Tongue (tissue), 2 donors: ENCODE data around the gene PROB1. TPM values are rescaled to one million over a fixed set of nuclear protein-coding genes. Genes with fewer than 3 reads are reported as not detected.
"Not testable (repeated sequence)": the region's sequence is repeated elsewhere in the genome, so short reads cannot be mapped to it uniquely, and the experiment has no call there.

Experiments used
- DNase-seq: peaks from one replicate; pipeline ENCODE4 v3.0.0-alpha.2; 2015
- total RNA-seq: library from RNA; depleted of rRNA; stranded (reverse); fragments of >200 nt; gene quantifications from one replicate; pipeline ENCODE4 v1.2.3, GENCODE V29; 2014

PROB1 gene
- total RNA-seq, 1 donor from 2014 or later = 30.6 TPM

DNA sequence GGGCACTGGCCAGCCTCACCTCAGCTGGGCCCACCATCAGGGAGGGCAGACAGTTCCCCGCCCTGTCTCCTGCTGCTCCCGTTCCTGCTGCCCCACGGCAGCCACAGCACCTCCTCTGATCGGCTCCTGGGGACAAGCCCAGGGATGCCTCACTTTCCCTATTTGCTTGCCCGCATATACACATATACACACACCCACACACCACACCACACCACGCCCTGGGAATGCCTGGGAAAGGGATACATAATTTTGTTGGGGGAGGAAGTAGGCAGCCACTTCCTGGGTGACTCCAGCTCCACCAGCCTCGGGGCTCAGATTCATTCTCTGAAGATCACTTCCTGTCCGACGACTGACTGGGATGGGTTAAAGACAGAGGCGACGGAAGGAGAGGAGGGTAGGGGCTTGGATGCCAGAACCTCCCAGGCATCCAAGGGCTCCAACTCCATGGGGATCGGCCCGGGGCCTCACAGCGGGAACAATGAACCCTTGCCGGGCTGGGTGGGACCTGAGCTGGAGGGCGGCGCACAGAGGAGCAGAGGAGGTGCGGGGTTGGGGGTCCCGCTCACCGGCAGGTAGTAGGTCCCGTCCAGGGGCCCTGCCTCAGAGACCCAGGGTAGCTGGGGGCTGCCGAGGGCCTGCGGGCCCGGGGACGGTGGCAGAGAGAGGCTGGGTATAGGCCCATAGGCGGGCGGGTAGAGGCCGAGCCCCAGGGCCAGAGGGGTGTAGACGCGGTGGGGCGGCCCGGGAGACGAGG is 3.2 kb downstream of the PROB1 start:
- DNase-seq = no peak

DNA sequence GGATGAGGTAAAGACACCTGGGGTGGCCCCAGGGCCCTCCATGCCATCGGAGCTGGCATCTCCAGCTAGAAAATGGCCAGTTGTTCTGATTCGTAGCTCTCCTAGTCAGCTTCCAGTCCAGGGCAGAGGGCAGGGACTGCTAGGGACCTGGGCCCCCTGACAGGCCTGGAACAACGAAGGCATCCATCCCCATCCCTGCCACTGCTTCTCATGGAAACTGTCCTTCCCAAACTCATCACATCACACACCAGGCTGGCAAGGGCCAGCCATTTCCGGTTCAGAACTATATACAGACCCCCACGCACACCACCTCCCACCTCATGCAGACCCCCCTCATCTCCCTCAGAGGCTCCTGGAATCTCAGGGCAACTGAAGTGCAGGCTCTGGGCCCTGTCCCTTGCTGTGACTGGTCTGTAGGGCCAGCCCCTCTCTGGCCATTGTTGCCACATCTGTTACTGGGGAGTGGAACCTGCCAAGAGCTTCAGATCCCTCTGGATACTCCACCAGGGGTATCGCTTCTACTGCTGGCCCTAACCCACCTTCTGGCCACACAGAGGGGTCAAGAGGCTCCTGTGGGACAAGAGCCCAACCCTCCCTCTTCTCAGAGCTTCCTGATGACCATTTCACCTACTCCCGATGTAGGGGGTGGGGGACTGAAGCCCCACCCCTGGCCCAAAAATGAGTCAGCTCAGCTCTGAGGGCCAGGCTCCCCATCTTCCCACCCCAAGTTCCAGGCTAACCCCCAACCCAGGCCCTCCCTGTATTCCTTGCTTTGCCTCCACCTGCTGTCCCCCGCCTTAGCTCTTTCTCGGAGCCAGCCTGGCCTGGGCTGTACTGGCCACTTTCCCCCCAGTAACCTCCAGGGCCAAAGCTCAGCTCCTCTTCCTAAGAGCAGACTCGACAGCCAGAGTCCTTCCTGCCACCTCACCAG is 4.0 kb downstream of the PROB1 start:
- no peak for DNase-seq

DNA sequence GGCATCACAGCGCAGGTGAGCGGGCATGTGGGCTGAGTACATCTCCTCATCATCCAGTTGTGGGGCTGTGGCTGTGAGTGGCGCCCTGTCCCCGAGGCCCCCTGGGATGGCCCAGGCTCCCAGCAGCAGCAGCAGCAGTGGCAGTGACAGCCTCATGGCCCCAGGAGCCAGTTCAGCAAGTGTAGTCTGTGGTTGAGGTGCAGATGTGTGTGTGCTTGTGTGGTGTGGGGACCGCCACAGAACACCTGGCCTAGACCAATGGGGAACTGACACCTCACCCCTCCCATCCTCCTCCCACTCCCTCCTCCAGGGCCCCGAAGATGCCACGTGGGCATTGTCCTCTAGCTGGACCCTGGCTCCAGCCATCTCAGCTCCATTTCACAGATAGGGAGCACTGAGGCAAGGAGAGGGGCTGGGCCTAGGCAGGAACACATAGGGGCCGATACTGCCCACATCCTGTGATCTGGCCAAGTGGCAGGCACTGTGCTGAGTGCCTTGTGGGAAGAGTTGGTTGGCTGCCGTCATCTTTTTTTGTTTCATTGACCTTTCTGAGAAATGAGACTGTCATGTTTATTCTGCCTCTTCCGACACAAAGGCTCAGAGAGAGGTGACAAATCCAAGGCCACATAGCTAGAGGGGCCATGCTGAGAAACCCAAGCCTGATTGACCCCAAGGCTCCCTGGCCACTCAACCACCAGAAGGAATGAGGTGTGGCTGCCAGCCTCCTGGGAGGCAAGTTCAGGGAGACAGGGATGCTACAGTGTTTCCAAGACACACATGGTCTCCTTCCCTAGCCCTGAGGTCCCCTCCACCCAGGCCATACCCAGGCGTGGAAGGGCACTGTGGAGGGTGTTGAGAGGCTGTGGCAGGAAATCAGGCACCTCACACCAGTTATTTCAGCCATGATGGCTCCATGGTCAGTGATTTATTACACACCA is 4.9 kb downstream of the PROB1 start, which contains the start of gene MZB1:
MZB1 (minus strand) TSS at position 213 of the 938 bp plus-strand sequence; CDS start at position 156, 57 bp downstream.
- no peak for DNase-seq

DNA sequence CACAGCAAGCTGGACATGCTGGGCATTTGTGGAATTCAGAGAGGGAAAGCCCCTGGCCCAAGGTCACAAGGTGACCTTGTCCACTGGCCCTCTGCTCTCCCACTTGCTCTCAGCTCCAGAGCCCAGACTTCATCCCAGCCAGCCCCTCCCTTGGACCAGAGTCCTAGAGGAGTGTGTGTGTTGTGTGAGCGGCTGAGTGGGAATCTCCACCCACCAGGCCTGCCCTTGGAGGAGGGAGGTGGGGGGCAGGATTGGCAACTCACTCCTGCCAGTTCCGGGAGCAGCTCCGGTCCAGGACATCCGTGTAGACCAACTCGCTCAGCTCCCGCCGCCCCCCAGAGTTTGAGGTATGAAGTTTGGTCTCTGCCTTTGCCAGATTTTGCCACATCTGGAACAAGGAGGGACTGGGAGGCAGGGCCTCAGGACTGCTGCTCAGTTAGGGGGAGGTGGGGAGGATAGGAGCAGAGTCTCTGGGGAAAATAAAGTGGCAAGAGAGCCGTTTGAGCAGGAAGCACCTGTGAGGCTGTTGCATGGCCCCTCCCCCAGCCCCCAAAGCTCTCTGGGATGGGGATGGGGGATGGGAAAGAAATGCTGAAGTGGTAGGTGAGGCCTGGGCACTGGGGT is 6.6 kb downstream of the PROB1 start:
- DNase-seq = peak; percentile 25

DNA sequence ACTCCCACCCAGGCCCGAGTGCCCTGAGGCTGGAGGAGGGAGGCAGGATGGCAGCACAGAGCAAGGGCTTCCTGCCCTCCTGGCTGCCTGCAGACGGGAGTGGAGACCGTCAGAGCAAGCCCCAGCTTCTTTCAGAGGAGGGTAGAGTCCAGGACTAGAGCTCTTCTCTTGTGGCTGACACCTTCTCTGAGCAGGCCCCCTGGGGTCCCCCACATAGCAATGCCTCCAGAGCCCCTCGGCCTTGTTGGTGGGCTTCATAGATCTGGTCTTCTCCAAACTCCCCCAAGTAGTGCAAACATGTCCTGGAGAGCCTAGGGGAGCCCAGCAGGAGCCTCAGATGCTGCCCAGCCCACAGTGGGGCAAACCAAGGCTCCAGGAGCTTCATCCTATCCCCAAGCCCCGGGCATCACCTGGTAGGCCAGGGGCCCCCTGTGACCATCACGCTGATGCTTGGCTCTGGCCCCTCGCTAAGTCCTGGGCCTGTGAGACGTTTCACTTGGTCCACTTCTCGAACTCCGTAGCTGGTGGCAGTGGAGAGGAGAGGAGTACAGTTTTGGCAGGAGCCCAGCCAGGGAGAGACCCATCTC is 7.2 kb downstream of the PROB1 start:
- no peak for DNase-seq

DNA sequence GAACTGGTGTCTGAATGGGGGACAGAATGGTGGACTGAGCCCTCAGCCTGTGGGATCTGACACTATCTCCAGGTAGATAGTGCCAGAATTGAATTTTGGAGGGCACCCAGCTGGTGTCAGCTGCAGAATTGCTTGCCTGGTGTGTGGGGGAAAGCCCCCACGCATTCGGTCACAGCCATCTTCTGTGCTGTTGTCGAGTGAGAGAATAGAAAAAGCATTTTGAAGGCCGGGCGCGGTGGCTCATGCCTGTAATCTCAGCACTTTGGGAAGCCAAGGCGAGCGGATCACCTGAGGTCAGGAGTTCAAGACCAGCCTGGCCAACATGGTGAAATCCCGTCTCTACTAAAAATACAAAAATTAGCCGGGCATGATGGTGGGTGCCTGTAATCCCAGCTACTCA is 7.9 kb downstream of the PROB1 start:
- DNase-seq = not testable (repeated sequence)

DNA sequence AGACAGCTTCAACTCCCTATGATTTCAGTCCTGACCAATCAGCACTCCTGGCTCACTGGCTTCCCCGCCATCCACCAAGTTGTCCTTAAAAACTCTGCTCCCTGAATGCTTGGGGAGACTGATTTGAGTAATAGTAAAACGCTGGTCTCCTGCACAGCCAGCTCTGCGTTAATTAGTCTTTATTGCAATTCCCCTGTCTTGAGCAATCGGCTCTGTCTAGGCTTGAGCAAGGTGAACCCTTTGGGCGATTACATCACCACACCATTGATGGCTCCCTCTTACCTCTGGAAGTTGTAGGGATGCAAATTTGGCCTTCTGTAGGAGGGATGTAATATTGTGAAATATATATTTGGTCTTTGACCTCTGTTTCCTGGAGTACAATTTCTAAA is 8.9 kb downstream of the PROB1 start:
- DNase-seq = no peak

DNA sequence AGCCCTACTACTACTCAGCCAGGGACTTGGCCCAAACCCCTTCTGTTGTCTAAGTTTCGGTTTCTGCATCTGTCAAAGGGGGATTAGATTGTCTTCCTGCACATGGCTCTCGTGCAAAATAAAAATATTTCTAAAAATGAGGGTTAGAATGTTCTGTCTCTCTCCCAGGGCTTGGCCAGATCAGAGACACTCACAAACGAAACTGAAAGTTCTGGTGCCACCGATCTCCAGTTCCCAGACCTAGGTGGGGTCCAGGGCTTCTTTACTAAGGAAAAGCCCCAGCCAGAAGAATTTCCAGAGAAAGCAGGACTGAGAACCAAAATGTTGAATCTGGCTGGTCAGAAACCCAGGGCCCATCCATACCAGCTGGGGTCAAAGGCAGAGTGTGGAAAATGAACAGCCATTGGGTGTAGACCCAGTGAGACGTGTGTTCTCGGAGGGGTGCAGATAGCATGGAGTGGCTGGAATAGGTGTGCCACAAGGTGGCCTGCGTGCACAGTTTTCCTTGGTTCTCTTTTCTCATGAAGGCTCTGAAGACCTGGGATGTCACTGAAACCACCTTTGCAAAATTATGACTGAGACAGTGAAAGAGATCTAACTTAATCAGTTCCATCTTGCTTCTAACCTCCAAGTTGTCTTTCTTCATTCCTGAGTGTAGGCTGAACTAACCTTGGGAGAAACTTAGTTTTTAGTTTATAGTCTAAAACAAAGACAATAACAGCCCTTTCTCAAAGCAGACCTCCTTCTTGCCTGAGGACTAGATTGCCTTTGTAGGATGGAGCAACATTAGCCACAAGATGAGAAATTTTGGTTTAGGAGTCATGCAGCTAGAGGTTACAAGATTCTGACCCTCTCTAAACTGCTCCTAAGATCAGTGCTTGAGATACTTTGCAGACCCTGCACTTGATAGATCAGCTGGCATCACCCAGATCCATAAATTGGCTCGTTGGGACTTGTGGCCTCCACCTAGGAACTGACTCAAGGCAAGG is 9.5 kb downstream of the PROB1 start:
- DNase-seq = no peak

DNA sequence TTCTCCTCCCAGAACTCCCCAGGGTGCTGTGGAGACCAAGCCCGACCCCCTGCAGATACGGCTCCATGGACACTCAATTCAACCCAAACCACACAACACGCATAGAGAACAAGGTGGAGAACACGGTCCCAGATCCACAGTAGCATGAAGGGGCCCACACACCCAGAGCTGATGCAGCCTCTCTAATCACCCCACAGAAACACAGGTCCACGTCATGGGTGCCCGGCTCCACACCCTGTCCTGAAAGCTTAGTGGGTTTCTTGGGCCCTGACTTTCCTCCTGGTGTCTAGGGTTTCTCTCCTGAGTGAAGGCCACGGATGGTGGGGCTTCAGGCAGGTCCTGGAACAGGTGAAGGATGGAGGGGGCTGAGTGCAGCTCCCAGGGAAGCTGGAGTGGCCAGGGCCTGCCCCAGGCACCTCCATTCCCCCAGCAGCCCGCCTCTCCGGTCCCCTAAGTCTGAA is 10.3 kb downstream of the PROB1 start:
- no peak for DNase-seq

DNA sequence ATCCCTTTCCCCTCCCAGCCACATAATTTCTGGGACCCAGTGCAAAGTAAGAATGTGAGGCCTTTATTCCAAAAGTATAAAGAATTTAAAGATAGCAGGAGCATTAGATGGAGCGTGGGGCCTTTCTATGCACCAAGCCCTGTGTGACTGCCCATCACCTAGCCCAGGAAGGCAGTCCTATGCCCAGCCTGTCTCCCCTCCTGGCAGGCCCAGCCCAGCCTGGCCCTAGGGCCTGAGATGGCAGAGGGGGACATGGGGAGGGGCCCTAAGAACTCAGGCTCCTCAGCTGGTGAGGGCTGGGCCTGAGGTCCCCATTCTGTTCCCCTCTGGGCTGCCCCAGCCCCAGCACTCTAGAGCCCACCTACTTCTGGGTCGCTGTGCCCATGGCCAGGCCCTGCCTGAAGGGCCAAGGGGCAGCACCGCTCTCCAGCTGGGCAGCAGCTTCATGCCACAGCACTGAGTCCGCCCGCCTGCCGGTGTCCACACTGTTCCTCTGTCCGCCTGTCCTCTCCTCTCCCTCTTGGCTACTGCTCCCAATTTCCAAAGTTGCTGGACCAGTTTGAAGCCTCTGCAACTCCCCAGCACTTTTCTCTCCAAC is 10.8 kb downstream of the PROB1 start:
- DNase-seq = no peak

DNA sequence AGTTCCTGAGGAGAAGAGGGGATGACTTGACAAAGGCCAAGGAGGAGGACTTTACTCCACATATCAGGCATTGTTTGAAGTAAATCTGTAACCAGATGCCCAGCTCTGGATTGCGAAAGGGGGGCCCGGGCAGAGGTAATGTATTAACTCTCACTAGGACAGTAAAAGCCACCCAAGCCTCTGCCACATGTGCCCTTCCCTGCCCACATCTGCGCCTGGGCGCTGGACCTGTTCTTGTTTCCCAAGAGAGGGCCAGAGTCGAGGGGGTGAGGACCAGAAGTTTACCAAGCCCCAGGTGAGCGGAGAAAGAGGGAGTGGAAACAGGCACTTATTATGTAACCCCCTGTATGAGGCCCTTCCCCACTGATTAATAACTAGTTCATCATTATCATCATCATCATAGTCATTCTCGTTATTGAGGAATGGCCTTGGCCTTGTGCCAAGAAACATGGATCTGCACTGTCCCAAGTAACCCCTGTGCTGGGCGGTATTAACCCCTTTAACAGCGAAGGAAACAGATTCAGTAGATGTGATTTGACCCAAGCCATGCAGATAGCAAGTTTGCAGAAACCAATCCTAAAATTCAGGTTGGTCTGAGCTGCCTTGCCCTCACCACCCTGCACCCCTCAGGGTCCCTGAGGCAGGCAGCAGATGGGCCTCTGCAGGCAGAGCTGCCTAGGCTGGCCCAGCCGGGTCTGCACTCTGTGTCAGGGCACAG is 11.5 kb downstream of the PROB1 start, which contains the start of gene SLC23A1:
SLC23A1 (minus strand) TSS at position 23 of the 718 bp plus-strand sequence. CDS start 44 bp downstream, outside the sequence.
- no peak for DNase-seq

DNA sequence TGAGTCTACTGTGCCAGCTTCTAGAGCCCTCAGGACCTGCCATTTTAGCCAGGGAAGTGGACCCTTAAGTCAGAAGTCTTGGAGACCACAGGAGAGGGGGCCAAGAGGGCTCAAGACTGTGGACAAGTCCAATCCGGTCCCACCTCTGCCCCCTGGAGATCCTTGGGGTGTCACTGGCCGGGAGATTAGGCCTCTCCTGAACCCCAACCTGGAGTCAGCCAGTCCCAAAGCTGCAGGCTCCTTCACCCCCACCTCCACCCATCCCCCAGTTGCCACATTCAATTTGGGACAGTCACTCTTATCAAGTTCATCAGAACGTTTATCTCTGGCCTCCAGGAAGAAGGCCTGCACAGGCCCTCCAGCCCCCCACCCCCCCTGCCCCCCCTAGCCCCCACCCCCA is 12.1 kb downstream of the PROB1 start:
- no peak for DNase-seq

DNA sequence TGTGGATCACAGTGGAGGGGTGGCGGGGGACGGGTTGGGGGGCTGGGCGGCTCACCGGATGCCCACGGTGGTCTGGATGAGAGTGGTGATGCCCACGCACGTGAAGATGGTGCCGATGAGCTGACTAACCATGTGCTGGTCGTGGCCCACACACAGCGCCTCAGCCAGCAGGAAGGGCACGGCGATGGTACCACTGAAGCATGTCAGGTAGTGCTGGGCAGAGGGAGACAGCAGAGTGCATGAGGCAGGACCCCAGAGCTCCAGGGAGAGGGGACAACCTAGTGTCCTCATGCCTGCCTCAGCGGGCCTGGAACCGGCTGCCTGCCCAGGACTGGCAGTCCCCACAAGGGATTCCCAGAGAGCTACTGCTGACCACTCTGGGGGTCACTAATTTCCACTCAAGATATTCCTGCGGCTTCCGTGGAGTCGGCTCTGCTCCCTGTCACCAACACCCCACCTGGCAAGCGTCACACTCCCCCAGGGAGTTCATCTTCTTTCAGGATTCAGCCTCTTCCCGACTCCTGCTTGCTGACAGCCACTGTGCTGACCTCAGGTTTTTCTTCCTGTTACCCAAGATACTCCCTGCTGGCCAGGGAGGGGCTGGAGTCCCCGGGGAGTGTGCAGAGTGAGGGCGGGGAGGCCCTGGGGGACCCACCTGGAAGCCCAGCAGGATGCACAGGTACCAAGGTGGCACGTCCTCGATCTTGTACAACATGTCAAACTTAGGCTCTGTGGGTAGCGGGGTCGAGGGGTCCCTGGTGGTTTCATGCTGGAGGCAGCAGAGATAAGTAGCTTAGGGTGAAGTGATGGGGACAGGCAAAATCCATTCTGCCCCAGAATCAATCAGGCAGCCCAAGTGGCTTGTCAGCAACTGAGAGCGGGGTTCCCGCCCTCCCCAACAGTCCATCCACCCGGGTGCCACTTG is 12.8 kb downstream of the PROB1 start:
- no peak for DNase-seq

DNA sequence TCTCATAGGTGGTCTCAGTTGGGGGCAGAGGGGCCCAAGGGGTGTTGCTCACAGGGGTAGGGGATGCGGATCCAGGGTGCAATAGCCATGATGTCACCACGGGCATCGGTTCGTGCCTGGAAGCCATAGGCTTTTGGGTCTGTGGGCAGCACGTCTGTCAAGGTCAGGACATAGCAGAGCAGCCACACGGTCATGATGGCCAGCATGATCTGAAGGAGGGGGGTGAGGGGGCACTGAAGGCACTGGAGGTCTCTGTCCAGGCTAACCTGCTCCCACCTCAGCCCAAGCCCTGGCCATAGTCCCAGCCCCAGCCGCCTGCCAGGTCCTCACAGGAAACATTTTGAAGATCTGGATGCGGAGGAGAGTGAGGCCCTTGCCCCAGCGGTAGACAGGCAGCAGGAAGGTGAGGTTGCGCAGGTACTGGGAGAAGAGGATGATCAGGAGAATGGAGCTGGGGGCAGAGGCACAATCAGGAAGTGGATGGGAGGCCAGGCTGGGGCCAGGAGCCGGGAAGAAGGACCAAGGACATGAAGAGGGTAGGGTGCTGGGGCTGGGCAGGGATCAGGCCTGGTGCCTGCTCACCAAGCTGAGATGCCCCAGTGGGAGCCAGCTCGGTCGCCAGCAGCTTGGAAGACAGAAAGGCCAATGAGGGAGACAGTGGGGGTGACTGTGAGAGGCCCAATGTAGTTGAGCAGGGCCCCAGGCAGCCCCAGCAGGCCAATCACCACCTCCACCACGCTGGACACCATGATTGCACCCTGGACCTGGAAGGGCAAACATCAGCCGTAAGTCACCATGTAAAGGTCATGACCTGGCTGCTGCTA is 15.1 kb downstream of the PROB1 start:
- DNase-seq = no peak

DNA sequence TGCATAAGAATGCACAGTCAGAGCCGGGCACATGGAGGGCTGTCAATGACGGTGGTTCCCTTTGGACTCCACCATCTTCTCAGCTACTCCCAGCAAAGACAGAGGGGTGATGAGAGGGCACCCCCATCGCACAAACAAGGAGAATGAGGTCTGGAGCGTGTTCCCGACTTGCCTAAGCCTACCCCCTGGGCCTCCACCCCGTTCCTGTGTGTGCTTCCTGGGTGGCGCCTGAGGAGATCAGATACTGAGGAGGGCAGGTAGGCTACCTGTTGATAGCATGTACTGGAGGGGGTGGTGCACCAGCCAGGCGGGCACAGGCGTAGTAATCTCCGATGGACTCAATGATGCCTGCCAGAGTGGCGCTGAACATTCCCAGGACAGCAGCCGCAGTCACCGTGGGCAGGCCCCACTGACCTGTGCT is 16.0 kb downstream of the PROB1 start:
- no peak for DNase-seq

DNA sequence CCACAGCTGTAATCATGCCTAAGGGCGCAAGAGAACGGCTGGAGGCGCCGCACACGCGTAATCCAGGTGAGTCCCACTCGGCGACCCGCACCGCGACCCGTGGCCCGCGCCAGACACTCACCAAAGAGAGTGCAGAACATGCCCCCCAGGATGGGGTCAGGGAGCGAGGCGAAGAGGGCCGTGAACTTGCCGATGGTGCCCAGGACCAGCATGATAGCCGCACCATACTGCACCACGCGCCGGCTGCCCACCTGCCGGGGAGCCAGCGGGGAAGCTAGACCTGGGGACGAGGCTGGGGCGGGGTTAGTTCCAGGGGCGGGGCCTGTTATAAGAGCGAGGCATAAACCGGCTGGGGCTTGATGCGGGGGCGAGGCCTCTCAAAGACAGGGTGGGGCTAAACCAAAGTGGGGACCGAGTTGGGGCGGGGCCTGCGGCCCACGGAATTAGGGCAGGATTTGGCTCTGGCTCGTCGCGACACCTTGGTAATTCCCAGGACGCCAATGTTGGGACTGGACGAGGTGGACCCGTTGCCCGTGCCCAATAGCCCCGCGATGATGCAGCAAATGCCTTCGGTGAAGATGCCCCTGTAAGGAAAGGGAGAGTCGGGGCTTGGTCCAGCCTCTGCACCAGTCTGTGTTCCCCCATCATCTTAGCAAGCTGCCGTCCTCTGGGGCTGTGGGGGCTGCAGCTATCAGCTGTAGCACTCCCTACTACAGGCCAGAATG is 16.6 kb downstream of the PROB1 start:
- DNase-seq = no peak
